ENCODE results near the gene KLF7. TPM values are rescaled to one million over a fixed set of nuclear protein-coding genes. Genes with fewer than 3 reads are reported as not detected.

Gene KLF7
- total RNA-seq, 1 experiment from 2014 or later: 15.4 TPM

DNA sequence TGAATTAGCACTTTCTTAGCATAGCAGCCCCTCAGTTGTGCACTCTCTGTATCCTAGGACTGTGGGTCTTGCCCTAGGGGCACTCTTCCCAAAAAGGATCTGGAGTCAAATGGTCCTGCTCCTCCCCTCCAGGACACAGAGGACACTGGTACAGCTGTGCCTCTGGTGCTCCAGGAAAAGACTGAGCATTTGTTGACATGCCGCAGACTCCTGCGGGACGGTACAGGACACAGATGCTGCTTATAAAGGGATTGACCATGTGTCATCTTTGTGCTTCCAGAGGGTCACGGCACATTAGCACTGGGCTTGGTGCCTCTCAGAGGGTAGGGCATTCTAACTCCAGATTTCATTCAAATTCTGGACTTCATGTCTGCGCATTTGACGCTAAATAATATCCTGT is 110.5 kb downstream of the KLF7 start:
- H3K36me3 ChIP-seq (ENCODE audit: control insufficient read depth in 1 of 2, insufficient read depth in 2 of 2, low read length in 2 of 2): no peaks in the 10 kb centered on the region
- H3K9ac ChIP-seq (ENCODE audit: low read length): no peak overlapping the region
- no peaks in the 10 kb centered on the region for H3K9me2 ChIP-seq (ENCODE audit: insufficient read depth)
- ChIA-PET CTCF (no interaction called here), POLR2A (no interaction called here), RAD21 (ENCODE audit: low non-redundant PET in 1 of 2, low total read pairs in 2 of 2, uncharacterized antibody in 2 of 2, unreplicated experiment in 2 of 2) (no interaction called here)
- intact Hi-C loops (cut with micrococcal nuclease): no loop called here
- no peak overlapping the region for H3K4me3 ChIP-seq (replicated peaks in 1 of 2; ENCODE audit: low read depth in 1 of 2, low read length in 2 of 2)
- no peaks in the 10 kb centered on the region for H3K79me2 ChIP-seq (ENCODE audit: insufficient read depth, low read length)
- H3K4me2 ChIP-seq (ENCODE audit: low read length): no peak overlapping the region
- no peak overlapping the region for H2AFZ ChIP-seq (ENCODE audit: low read depth, low read length, poor library complexity, severe bottlenecking)
- no peaks in the 10 kb centered on the region for H3K27me3 ChIP-seq (ENCODE audit: insufficient read depth, low read length)
- no peak overlapping the region for H3K27ac ChIP-seq (ENCODE audit: low read depth, low read length)
- BruUV-seq (replicated peaks): no TSS peak
- TF ChIP-seq RAD21 (IDR thresholded peaks at IDR 0.05; ENCODE audit: low read depth): no peak
- no peak for TF ChIP-seq REST (IDR thresholded peaks at IDR 0.05; ENCODE audit: low read depth)
- TF ChIP-seq, protein P1, sequence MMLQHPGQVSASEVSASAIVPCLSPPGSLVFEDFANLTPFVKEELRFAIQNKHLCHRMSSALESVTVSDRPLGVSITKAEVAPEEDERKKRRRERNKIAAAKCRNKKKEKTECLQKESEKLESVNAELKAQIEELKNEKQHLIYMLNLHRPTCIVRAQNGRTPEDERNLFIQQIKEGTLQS (IDR thresholded peaks at IDR 0.05): no peak
- TF ChIP-seq, protein P2, sequence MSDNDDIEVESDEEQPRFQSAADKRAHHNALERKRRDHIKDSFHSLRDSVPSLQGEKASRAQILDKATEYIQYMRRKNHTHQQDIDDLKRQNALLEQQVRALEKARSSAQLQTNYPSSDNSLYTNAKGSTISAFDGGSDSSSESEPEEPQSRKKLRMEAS (IDR thresholded peaks at IDR 0.05): no peak
- TF ChIP-seq FOSL1 (IDR thresholded peaks at IDR 0.05; ENCODE audit: low read depth): no peak
- no peak for TF ChIP-seq EZH2phosphoT487 (IDR thresholded peaks at IDR 0.05; ENCODE audit: borderline replicate concordance)
- TF ChIP-seq YY1 (IDR thresholded peaks at IDR 0.05; ENCODE audit: extremely low read depth, insufficient replicate concordance, low read depth, low read length): no peak
- TF ChIP-seq ZBTB33 (IDR thresholded peaks at IDR 0.05; ENCODE audit: extremely low read depth, insufficient replicate concordance, low read length): no peak
- TF ChIP-seq ZFX (IDR thresholded peaks at IDR 0.05): no peak
- no peak for TF ChIP-seq SP1 (IDR thresholded peaks at IDR 0.05; ENCODE audit: low read depth)
- TF ChIP-seq TCF7L2 (IDR thresholded peaks at IDR 0.05; ENCODE audit: borderline replicate concordance, extremely low read depth, insufficient read depth, insufficient read length): no peak
- TF ChIP-seq CEBPB (IDR thresholded peaks at IDR 0.05; ENCODE audit: low read depth): no peak
- TF ChIP-seq POLR2AphosphoS5 (IDR thresholded peaks at IDR 0.05; ENCODE audit: low read depth, low read length): no peak
- no peak for TF ChIP-seq CBX3 (IDR thresholded peaks at IDR 0.05; ENCODE audit: low read depth)
- no peak for TF ChIP-seq ELF1 (IDR thresholded peaks at IDR 0.05; ENCODE audit: borderline replicate concordance, low read depth)
- TF ChIP-seq, protein P3, sequence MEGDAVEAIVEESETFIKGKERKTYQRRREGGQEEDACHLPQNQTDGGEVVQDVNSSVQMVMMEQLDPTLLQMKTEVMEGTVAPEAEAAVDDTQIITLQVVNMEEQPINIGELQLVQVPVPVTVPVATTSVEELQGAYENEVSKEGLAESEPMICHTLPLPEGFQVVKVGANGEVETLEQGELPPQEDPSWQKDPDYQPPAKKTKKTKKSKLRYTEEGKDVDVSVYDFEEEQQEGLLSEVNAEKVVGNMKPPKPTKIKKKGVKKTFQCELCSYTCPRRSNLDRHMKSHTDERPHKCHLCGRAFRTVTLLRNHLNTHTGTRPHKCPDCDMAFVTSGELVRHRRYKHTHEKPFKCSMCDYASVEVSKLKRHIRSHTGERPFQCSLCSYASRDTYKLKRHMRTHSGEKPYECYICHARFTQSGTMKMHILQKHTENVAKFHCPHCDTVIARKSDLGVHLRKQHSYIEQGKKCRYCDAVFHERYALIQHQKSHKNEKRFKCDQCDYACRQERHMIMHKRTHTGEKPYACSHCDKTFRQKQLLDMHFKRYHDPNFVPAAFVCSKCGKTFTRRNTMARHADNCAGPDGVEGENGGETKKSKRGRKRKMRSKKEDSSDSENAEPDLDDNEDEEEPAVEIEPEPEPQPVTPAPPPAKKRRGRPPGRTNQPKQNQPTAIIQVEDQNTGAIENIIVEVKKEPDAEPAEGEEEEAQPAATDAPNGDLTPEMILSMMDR (IDR thresholded peaks at IDR 0.05 in 2 of 3, conservative IDR thresholded peaks at IDR 0.05 in 1 of 3; ENCODE audit: borderline replicate concordance in 1 of 3, insufficient read depth in 1 of 3, low read depth in 2 of 3, low read length in 2 of 3): no peak
- no peak for TF ChIP-seq EGR1 (IDR thresholded peaks at IDR 0.05; ENCODE audit: low read depth)
- TF ChIP-seq POLR2A (IDR thresholded peaks at IDR 0.05; ENCODE audit: borderline replicate concordance, extremely low read depth, insufficient read depth, insufficient read length): no peak
- H4K20me1 ChIP-seq (ENCODE audit: insufficient read depth): no peaks in the 10 kb centered on the region
- no peaks in the 10 kb centered on the region for H3K4me1 ChIP-seq (ENCODE audit: control insufficient read depth in 1 of 2, insufficient read depth in 2 of 2, low read length in 2 of 2)
- ATAC-seq (no peak), DNase-seq (ENCODE audit: low read depth, low spot score) (no peak)
- no peaks in the 10 kb centered on the region for H3K9me3 ChIP-seq (ENCODE audit: control insufficient read depth in 1 of 2, insufficient read depth in 1 of 2, low read depth in 1 of 2, low read length in 2 of 2)
